ENCODE results near the gene WBP2NL. TPM values are rescaled to one million over a fixed set of nuclear protein-coding genes. Genes with fewer than 3 reads are reported as not detected.

The WBP2NL gene, protein sequence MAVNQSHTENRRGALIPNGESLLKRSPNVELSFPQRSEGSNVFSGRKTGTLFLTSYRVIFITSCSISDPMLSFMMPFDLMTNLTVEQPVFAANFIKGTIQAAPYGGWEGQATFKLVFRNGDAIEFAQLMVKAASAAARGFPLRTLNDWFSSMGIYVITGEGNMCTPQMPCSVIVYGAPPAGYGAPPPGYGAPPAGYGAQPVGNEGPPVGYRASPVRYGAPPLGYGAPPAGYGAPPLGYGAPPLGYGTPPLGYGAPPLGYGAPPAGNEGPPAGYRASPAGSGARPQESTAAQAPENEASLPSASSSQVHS
- 0.19 and 0.56 TPM in 2 replicates for total RNA-seq

DNA sequence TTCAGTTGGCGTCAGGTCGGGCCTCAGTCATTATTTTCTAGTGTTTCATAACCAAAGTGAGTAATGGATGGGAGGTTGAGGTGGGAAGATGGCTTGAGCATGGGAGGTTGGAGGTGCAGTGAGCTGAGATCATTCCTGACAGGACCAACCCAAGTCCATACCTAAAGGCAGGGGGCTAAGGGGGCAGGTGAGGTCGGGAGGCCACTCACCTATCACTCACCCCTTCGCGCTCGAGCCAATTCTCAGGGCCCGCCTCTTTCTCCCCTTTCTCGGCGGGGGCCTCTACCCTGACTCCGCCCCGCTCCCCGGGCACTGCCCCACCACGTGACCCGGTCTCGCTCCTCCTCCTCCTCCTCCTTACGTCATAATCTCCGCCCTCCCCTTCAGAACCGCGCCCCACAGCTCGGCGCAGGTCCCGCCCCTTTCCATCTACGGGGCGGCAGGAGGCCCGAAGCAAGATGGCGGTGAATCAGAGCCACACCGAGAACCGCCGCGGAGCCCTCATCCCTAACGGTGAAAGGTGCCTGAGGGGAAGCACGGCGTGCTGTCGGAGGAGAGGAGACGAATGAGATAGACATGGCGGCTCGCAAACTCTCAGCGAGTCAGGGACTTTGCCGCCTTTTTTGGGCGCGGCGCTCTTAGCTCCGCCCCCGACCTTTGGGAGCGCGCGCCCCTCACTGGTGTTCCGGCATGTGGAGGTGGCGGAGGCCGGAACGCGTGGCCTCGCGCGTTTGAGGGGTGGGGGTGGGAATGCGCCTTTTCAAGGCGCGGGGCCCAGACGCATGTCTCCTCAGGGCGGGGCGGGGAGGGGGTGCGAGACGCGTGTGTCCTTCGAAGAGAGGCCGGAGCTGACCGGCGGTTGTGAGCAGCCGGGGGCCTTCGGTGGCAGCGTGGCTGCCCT, at the start of gene WBP2NL:
TSS of gene WBP2NL (plus strand) at position 428 of the 901 bp plus-strand sequence. CDS start at position 459, 31 bp downstream.

DNA sequence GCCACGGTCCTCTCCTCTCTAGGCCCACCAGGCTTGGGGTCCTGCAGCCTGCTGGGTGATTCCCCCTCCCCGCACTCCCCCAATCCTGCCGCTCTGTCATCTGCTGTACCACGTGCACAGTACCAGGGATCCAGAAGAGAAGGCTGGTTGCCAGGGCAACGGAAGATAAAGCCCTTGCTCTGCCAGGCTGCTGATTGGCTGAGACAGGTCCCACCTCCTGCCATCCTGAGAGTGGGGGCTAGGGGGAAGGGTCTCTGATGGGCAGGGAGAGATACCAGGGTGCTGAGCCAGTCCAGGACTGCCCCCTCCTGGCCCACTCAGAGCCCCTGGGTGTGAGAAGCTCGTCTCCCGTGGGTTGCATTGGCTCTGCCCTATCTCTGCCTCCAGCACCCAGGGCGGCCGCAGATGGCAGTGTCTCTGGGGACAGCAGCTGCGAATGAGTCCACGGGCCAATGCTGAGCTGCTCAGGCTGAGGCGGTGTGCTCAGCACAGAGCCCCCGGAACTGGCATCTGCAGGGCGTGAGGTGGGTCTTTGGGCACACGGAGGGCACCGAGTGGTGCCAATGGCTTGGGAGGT, 46.6 kb upstream of the WBP2NL start, which contains the start of gene SMIM45:
TSS of gene SMIM45 (plus strand) at position 253 of the 577 bp plus-strand sequence.

DNA sequence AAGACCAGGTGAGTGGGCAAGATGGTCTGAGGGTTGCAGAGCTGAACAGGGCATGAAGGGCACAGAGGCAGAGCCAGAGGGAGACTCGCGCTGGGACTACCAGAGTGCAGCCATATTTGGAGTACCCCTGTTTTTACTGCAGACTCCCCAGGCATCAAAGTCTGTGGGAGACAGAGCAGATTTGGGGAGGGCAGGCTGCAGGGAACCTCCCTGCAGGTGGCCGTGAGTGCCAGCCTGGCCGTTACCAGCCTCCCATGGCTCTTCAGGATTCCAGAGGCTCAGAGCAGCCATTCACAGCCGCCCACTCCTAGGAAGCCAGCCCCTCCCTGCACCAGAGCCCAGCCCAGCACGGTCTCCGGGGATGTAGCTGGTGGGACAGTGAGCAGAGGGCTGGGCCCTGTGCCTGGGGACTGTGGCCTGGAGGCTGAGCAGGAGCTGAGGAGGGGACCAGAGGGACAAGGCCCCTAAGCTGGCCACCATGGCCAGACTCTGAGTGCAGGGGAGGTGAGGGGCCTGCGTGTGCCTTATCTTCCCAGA, 29.4 kb upstream of the WBP2NL start, which contains the start of gene SEPTIN3:
TSS of gene SEPTIN3 (plus strand) at position 334 of the 537 bp plus-strand sequence. CDS start 2,050 bp downstream, outside the sequence.

DNA sequence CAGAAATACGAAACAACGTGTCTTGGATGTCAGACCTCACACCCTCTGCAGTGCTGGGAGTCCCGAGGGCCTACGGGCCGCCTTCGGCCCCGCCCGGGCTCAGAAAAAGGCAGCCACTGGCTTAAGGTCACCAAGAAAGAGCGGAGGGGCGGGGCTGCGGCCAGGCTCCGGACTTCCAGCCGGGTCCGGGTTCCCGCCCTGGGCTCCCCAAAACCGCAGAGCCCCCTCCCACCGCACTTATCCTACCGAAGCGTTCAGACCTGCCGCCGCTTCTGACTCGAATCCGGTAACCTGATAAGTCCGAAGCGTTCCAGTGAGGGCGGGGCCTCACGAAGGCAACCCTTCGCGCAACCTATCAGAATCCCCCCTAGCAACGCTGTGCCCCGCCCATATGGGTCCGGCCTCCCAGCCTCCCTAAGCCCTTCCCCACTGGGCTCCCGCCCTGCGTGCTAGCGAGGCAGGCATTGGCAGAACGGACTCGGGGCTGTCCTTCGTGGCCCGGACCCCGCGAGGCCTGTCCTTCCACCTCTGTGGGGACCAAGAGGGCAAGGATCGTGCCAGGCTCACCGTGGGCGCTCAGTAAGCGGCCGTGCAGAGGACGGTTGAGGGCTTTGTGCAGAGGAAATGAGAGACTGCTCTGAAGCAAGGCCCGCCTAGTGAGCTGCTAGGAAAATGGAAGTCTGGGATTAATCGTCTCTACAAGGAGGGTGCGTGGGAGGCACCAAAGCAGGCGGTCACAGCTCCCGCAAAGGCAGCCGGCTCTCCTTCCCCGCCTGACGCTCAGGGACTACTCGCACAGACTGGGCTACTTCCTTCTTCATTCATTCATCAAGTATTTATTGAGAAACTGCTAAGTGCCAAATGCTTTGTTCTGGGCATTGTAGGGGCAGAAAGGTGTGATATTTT, 72.2 kb downstream of the WBP2NL start, which contains the start of gene NAGA:
TSS of gene NAGA (minus strand) at position 296 of the 906 bp plus-strand sequence. CDS start 515 bp downstream, outside the sequence.

DNA sequence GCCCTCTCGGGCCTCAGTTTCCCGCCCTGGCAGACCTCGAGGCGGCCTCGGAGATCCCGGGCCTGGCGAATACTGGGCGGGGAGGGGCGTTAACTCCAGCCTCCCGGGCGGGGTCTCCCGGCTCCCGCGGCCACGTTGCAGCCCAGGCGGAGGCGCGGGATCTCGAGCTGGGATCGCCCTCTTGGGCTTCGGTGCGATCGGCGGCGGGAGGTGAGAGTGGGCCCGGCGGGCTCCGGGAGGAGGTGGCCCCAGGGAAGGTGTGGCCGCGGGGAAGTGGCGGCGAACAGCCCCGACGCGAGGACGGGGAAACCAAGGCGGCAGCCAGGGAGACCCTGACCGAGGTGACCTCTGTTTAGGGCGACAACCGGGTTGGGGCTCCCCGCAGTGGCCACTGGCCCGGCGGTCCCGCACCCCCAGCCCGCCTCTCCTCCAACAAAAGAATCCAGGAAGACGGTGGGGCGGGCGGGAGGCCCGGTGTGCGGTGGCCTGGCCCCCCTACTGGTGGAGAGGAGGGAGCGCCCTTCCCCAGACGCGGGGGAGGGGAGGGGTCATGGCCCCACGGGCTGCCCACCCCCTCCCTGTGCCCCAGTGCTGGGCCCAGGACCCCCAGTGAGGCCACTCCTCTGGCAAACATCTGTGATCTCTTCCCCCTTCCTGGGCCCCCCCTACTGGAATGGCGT, 75.7 kb downstream of the WBP2NL start, which contains the start of gene PHETA2:
TSS of gene PHETA2 (plus strand) at position 117 of the 680 bp plus-strand sequence. CDS start 3,046 bp downstream, outside the sequence.

Other genes with a start within 250 kb of the WBP2NL start
- gene CCDC134, start 198.1 kb upstream of the WBP2NL start, total RNA-seq = 7.9 and 11.3 TPM in 2 replicates
- gene SREBF2, start 165.7 kb upstream of the WBP2NL start, total RNA-seq = 23.4 and 33.0 TPM in 2 replicates
- not detected in 2 replicates for gene SHISA8, start 83.7 kb upstream of the WBP2NL start, total RNA-seq
- under 0.01 TPM in 1 of 2 replicates, not detected in the other for gene TNFRSF13C, start 72.0 kb upstream of the WBP2NL start, total RNA-seq
- 3.4 and 30.1 TPM in 2 replicates for gene CENPM, start 51.6 kb upstream of the WBP2NL start, total RNA-seq
- under 0.01 TPM in 1 of 2 replicates, not detected in the other for gene SEPTIN3, start 29.3 kb upstream of the WBP2NL start, total RNA-seq
- 22.0 and 27.1 TPM in 2 replicates for gene NAGA, start 72.0 kb downstream of the WBP2NL start, total RNA-seq
- 16.5 and 17.5 TPM in 2 replicates for gene PHETA2, start 75.5 kb downstream of the WBP2NL start, total RNA-seq
- 2.0 and 3.3 TPM in 2 replicates for gene SMDT1, start 80.9 kb downstream of the WBP2NL start, total RNA-seq
- 31.3 and 47.7 TPM in 2 replicates for gene NDUFA6, start 92.0 kb downstream of the WBP2NL start, total RNA-seq
- under 0.01 and 0.56 TPM in 2 replicates for gene CYP2D6, start 132.0 kb downstream of the WBP2NL start, total RNA-seq